Erythroblast (primary cell): ENCODE measurements around the gene PLEKHA5.

Experiments used
- GATA1 ChIP-seq: IDR thresholded peaks from 2 replicates; pipeline ENCODE4 v1.6.1; 2011; ENCODE audit warnings: low read depth, mild to moderate bottlenecking, control low read depth, low read length, moderate library complexity
- POLR2A ChIP-seq: IDR thresholded peaks from 2 replicates; pipeline ENCODE4 v1.6.1; 2011; ENCODE audit warnings: mild to moderate bottlenecking, low read length

- no peak for TF ChIP-seq POLR2A
- no peak for TF ChIP-seq GATA1
These were observed 14.2 kb upstream of the PLEKHA5 start for GRCh38 chr12:19115285-19115684.
